Neutrophil (primary cell): ENCODE data around the gene SSBP3.

Source experiments
- H3K27ac ChIP-seq: fragments of 200-600 bp; sonication (generic); 2 replicates; pipeline ENCODE4 v1.5.1; 2016; ENCODE audit warnings: mild to moderate bottlenecking, moderate library complexity
- H3K27me3 ChIP-seq: fragments of 200-600 bp; sonication (generic); 2 replicates; pipeline ENCODE4 v1.6.0; 2016; ENCODE audit warnings: mild to moderate bottlenecking
- H3K36me3 ChIP-seq: fragments of 200-600 bp; sonication (generic); 2 replicates; pipeline ENCODE4 v1.5.1; 2017
- H3K4me1 ChIP-seq, 2 experiments: fragments of 200-600 bp in 1 of 2; sonication (generic) in 1 of 2; 1 replicate in 1 of 2; 2 replicates in 1 of 2; pipeline versions ENCODE4 v1.5.1 to v1.6.1; 2013 to 2016; ENCODE audit warnings: low read depth in 1 of 2, low read length in 1 of 2, mild to moderate bottlenecking in 1 of 2, moderate library complexity in 1 of 2; ENCODE audit not compliant: control insufficient read depth in 1 of 2, insufficient read depth in 1 of 2
- H3K4me3 ChIP-seq, 2 experiments: fragments of 200-600 bp in 1 of 2; sonication (generic) in 1 of 2; 1 replicate in 1 of 2; 2 replicates in 1 of 2; pipeline ENCODE4 v1.5.1; 2013 to 2016; ENCODE audit warnings: low read depth in 1 of 2, low read length in 1 of 2, mild to moderate bottlenecking in 1 of 2, moderate library complexity in 1 of 2
- H3K9me3 ChIP-seq: fragments of 200-600 bp; sonication (generic); 2 replicates; pipeline ENCODE4 v1.5.1; 2016
- CTCF ChIP-seq: fragments of 200-600 bp; sonication (generic); IDR thresholded peaks from 2 replicates; pipeline ENCODE4 v1.5.1; 2016; ENCODE audit warnings: antibody characterized with exemption

SSBP3 gene

GRCh38 chr1:54367613-54368012, 38.6 kb downstream of the SSBP3 start:
- H3K27ac ChIP-seq = no peak overlapping the region
- no peaks in the 10 kb centered on the region for H3K36me3 ChIP-seq
- H3K4me3 ChIP-seq = no peak overlapping the region
- no peaks in the 10 kb centered on the region for H3K27me3 ChIP-seq
- H3K9me3 ChIP-seq = no peaks in the 10 kb centered on the region
- TF ChIP-seq CTCF = no peak
- peaks cover 15 to 16% of the 10 kb centered on the region in 2 experiments for H3K4me1 ChIP-seq

GRCh38 chr1:54365847-54366246, 40.3 kb downstream of the SSBP3 start:
- Histone ChIP-seq H3K9me3 (no peaks in the 10 kb centered on the region), H3K4me1 (peaks cover 4 to 6% of the 10 kb centered on the region in 2 experiments), H3K27ac (no peak overlapping the region), H3K36me3 (no peaks in the 10 kb centered on the region), H3K4me3 (no peak overlapping the region), H3K27me3 (no peaks in the 10 kb centered on the region)
- no peak for TF ChIP-seq CTCF

- H3K27me3 ChIP-seq = no peaks in the 10 kb centered on the region
- peaks cover 6% of the 10 kb centered on the region in 2 experiments for H3K4me1 ChIP-seq
- H3K27ac ChIP-seq = no peak overlapping the region
- no peak for TF ChIP-seq CTCF
- no peak overlapping the region for H3K4me3 ChIP-seq
- H3K9me3 ChIP-seq = no peaks in the 10 kb centered on the region
- H3K36me3 ChIP-seq = no peaks in the 10 kb centered on the region
Measured at GRCh38 chr1:54365398-54365797, 40.8 kb downstream of the SSBP3 start.

- Histone ChIP-seq H3K36me3 (no peaks in the 10 kb centered on the region), H3K27ac (no peak overlapping the region), H3K4me1 (peaks cover 6 to 8% of the 10 kb centered on the region in 2 experiments), H3K27me3 (no peaks in the 10 kb centered on the region), H3K9me3 (no peaks in the 10 kb centered on the region), H3K4me3 (no peak overlapping the region)
- TF ChIP-seq CTCF = no peak
Measured at GRCh38 chr1:54364995-54365394, 41.2 kb downstream of the SSBP3 start.

GRCh38 chr1:54364582-54364981, 41.6 kb downstream of the SSBP3 start:
- Histone ChIP-seq H3K4me3 (no peak overlapping the region), H3K4me1 (peaks cover 6 to 8% of the 10 kb centered on the region in 2 experiments), H3K9me3 (no peaks in the 10 kb centered on the region), H3K36me3 (no peaks in the 10 kb centered on the region), H3K27ac (no peak overlapping the region), H3K27me3 (no peaks in the 10 kb centered on the region)
- no peak for TF ChIP-seq CTCF

GRCh38 chr1:54363925-54364324, 42.3 kb downstream of the SSBP3 start:
- H3K27me3 ChIP-seq = no peaks in the 10 kb centered on the region
- no peak for TF ChIP-seq CTCF
- no peaks in the 10 kb centered on the region for H3K36me3 ChIP-seq
- H3K4me1 ChIP-seq = peaks cover 6 to 8% of the 10 kb centered on the region in 2 experiments
- no peaks in the 10 kb centered on the region for H3K9me3 ChIP-seq
- H3K4me3 ChIP-seq = no peak overlapping the region
- H3K27ac ChIP-seq = no peak overlapping the region
